ENCODE data around the gene LYPD6. TPM values are rescaled to one million over a fixed set of nuclear protein-coding genes. Genes with fewer than 3 reads are reported as not detected.

The LYPD6 gene
- total RNA-seq, 2 donors from 2014 or later = 0.99 to 2.9 TPM

GRCh38 chr2:149383340-149383739, 53.0 kb downstream of the LYPD6 start:
- H3K27ac ChIP-seq = no peak overlapping the region
- H3K27me3 ChIP-seq = no peaks in the 10 kb centered on the region
- no peaks in the 10 kb centered on the region for H3K9me3 ChIP-seq
- 71 to 73% methylated on average over 1 of the region's 1 CpG for WGBS, 2 donors
- DNase-seq (no peak), ATAC-seq (peak; percentile 33)
- no peak overlapping the region for H3K4me3 ChIP-seq
- TF ChIP-seq CTCF (IDR thresholded peaks at IDR 0.05) = no peak
- TF ChIP-seq POLR2A (IDR thresholded peaks at IDR 0.05) = no peak
- no peaks in the 10 kb centered on the region for H3K36me3 ChIP-seq (replicated peaks in 1 of 2; ENCODE audit: insufficient read depth in 1 of 2, low read depth in 2 of 2)
- no peaks in the 10 kb centered on the region for H3K4me1 ChIP-seq
- intact Hi-C loops (cut with DNase I) = no loop called here

- no peaks in the 10 kb centered on the region for H3K27me3 ChIP-seq
- H3K36me3 ChIP-seq (replicated peaks in 1 of 2; ENCODE audit: insufficient read depth in 1 of 2, low read depth in 2 of 2) = no peaks in the 10 kb centered on the region
- ATAC-seq (no peak), DNase-seq (no peak)
- no peaks in the 10 kb centered on the region for H3K4me1 ChIP-seq
- no peak for TF ChIP-seq POLR2A (IDR thresholded peaks at IDR 0.05)
- no peak for TF ChIP-seq CTCF (IDR thresholded peaks at IDR 0.05)
- no peak overlapping the region for H3K4me3 ChIP-seq
- intact Hi-C loops (cut with DNase I) = no loop called here
- 39 to 62% methylated on average over 1 of the region's 1 CpG for WGBS, 2 donors
- no peaks in the 10 kb centered on the region for H3K9me3 ChIP-seq
- H3K27ac ChIP-seq = no peak overlapping the region
Measured at GRCh38 chr2:149385350-149385749, 55.0 kb downstream of the LYPD6 start.

GRCh38 chr2:149387411-149387810, 57.0 kb downstream of the LYPD6 start:
- no peaks in the 10 kb centered on the region for H3K27me3 ChIP-seq
- H3K4me3 ChIP-seq = no peak overlapping the region
- no peaks in the 10 kb centered on the region for H3K9me3 ChIP-seq
- intact Hi-C loops (cut with DNase I) = no loop called here
- no peak for DNase-seq
- TF ChIP-seq CTCF (IDR thresholded peaks at IDR 0.05) (no peak), POLR2A (IDR thresholded peaks at IDR 0.05) (no peak)
- 72 to 79% methylated on average over 2 of the region's 2 CpGs for WGBS, 2 donors
- H3K27ac ChIP-seq = no peak overlapping the region
- H3K4me1 ChIP-seq = no peaks in the 10 kb centered on the region
- ATAC-seq = no peak
- no peaks in the 10 kb centered on the region for H3K36me3 ChIP-seq (replicated peaks in 1 of 2; ENCODE audit: insufficient read depth in 1 of 2, low read depth in 2 of 2)

DNA sequence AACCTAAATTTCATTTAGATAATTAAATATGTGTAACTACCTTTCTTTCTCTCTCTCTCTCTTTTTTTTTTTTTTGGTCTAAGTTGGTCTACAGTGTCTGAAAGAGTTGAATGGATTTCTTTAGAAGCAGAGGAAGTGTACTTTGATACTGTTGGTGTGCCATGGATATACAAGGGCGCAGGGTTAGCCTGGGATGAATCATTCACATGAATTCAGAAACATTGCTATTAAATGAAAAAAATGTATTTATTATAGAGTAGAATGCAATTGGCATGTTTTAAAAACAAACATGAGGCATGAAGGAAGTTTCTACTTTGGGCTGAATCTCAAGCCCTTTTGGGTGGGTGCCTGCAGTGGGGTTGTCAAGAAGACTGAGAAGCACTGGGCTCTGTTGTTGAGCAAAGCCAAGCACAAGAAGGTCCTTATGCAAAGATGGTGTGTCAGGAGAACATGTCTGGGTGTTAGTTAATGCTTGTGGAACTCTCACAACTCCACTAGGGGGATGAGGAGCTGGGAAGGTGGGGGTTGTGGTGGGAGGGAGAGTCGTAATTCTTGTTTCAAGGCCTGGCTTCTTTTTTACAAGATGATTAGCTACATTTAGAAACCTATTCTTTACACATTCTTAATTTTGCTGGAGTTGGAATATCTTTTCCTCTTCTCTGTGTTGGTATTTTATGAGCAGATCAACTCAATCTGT, 57.9 kb downstream of the LYPD6 start:
- Histone ChIP-seq H3K27ac (no peak overlapping the region), H3K36me3 (replicated peaks in 1 of 2; ENCODE audit: insufficient read depth in 1 of 2, low read depth in 2 of 2) (no peaks in the 10 kb centered on the region), H3K4me1 (no peaks in the 10 kb centered on the region), H3K27me3 (no peaks in the 10 kb centered on the region), H3K4me3 (no peak overlapping the region), H3K9me3 (no peaks in the 10 kb centered on the region)
- intact Hi-C loops (cut with DNase I) = no loop called here
- ATAC-seq (no peak), DNase-seq (no peak)
- TF ChIP-seq POLR2A (IDR thresholded peaks at IDR 0.05) (no peak), CTCF (IDR thresholded peaks at IDR 0.05) (no peak)
- 51 to 63% methylated on average over 2 of the region's 2 CpGs for WGBS, 2 donors

GRCh38 chr2:149389506-149390167, 59.2 kb downstream of the LYPD6 start:
- TF ChIP-seq POLR2A (IDR thresholded peaks at IDR 0.05) = no peak
- no peak for TF ChIP-seq CTCF (IDR thresholded peaks at IDR 0.05)

More at GRCh38 chr2:149389506-149390167, 59.2 kb downstream of the LYPD6 start:
- Histone ChIP-seq H3K4me1 (no peaks in the 10 kb centered on the region), H3K9me3 (no peaks in the 10 kb centered on the region), H3K4me3 (no peak overlapping the region), H3K27ac (no peak overlapping the region), H3K27me3 (no peaks in the 10 kb centered on the region), H3K36me3 (replicated peaks in 1 of 2; ENCODE audit: insufficient read depth in 1 of 2, low read depth in 2 of 2) (no peaks in the 10 kb centered on the region)
- ATAC-seq = no peak
- intact Hi-C loops (cut with DNase I) = no loop called here
- 82 to 84% methylated on average over 6 of the region's 6 CpGs for WGBS, 2 donors
- DNase-seq = no peak

Measured in body of pancreas (tissue), 4 donors.